ENCODE data around the gene SV2A.
"Not testable (repeated sequence)": the region's sequence is repeated elsewhere in the genome, so short reads cannot be mapped to it uniquely, and the experiment has no call there.

The SV2A gene
- 5.3 to 14.3 (median 10.4) reads per million in 4 experiments for total RNA-seq

- DNase-seq = peak; percentile 54
Observed at GRCh38 chr1:149917571-149918144, at the start of gene SV2A. Gene SV2A (minus strand): TSS chr1:149917844. CDS start chr1:149913840, 4,004 bp downstream.

GRCh38 chr1:149967041-149967440, 49.4 kb upstream of the SV2A start:
- no peak for DNase-seq

- DNase-seq = no peak
Observed at GRCh38 chr1:149966405-149966804, 48.8 kb upstream of the SV2A start.

- DNase-seq = no peak
Observed at GRCh38 chr1:149965440-149965839, 47.8 kb upstream of the SV2A start.

- DNase-seq = no peak
Observed at GRCh38 chr1:149963358-149963757, 45.7 kb upstream of the SV2A start.

GRCh38 chr1:149962736-149963135, 45.1 kb upstream of the SV2A start:
- no peak for DNase-seq

GRCh38 chr1:149962039-149962647, 44.5 kb upstream of the SV2A start:
- DNase-seq = peak; percentile 3

- not testable (repeated sequence) for DNase-seq
Observed at GRCh38 chr1:149957548-149957947, 39.9 kb upstream of the SV2A start.

- no peak for DNase-seq
Observed at GRCh38 chr1:149949911-149950310, 32.3 kb upstream of the SV2A start.

GRCh38 chr1:149945206-149945605, 27.6 kb upstream of the SV2A start:
- DNase-seq = no peak

- DNase-seq = no peak
Observed at GRCh38 chr1:149942885-149943284, 25.2 kb upstream of the SV2A start.

- DNase-seq = no peak
Observed at GRCh38 chr1:149942207-149942606, 24.6 kb upstream of the SV2A start.

- no peak for DNase-seq
Observed at GRCh38 chr1:149940427-149940826, 22.8 kb upstream of the SV2A start.

GRCh38 chr1:149938668-149939003, 21.0 kb upstream of the SV2A start:
- DNase-seq = not testable (repeated sequence)

- no peak for DNase-seq
Observed at GRCh38 chr1:149937759-149938158, 20.1 kb upstream of the SV2A start.

GRCh38 chr1:149936992-149937705, 19.5 kb upstream of the SV2A start:
- DNase-seq = no peak

GRCh38 chr1:149936170-149936991, 18.7 kb upstream of the SV2A start, which contains the start of gene MTMR11:
Gene MTMR11 (minus strand): TSS chr1:149936879. CDS start chr1:149936647, 232 bp downstream.
- no peak for DNase-seq

GRCh38 chr1:149934356-149934755, 16.7 kb upstream of the SV2A start:
- DNase-seq = no peak

GRCh38 chr1:149933208-149933607, 15.6 kb upstream of the SV2A start:
- DNase-seq = no peak

- DNase-seq = no peak
Observed at GRCh38 chr1:149932474-149932873, 14.8 kb upstream of the SV2A start.

GRCh38 chr1:149931212-149931790, 13.7 kb upstream of the SV2A start:
- no peak for DNase-seq

GRCh38 chr1:149929856-149930255, 12.2 kb upstream of the SV2A start:
- DNase-seq = no peak

- DNase-seq = no peak
Observed at GRCh38 chr1:149928401-149928724, 10.7 kb upstream of the SV2A start.

Data from effector CD8-positive, alpha-beta T cell (primary cell).